Panc1 (cell line): Measurements from ENCODE around the gene PRPF18.
A peak's percentile ranks its signal among the peaks of the same experiment; 100 is the strongest.

Experiments
- POLR2AphosphoS5 ChIP-seq: IDR thresholded peaks from 2 replicates; pipeline ENCODE4 v1.6.1; 2012; ENCODE audit warnings: mild to moderate bottlenecking, low read depth, low read length, moderate library complexity
- REST ChIP-seq, 2 experiments: IDR thresholded peaks; 2 replicates each; pipeline ENCODE4 v1.6.1; 2011 to 2012; ENCODE audit warnings: low read depth in 2 of 2, control low read depth in 1 of 2, low read length in 1 of 2, mild to moderate bottlenecking in 1 of 2, moderate library complexity in 1 of 2; ENCODE audit not compliant: insufficient read depth in 1 of 2
- TF ChIP-seq, protein P1 (sequence below): fragments of 450-650 bp; IDR thresholded peaks from 2 replicates; pipeline ENCODE4 v1.5.1; 2017; ENCODE audit warnings: mild to moderate bottlenecking

DNA sequence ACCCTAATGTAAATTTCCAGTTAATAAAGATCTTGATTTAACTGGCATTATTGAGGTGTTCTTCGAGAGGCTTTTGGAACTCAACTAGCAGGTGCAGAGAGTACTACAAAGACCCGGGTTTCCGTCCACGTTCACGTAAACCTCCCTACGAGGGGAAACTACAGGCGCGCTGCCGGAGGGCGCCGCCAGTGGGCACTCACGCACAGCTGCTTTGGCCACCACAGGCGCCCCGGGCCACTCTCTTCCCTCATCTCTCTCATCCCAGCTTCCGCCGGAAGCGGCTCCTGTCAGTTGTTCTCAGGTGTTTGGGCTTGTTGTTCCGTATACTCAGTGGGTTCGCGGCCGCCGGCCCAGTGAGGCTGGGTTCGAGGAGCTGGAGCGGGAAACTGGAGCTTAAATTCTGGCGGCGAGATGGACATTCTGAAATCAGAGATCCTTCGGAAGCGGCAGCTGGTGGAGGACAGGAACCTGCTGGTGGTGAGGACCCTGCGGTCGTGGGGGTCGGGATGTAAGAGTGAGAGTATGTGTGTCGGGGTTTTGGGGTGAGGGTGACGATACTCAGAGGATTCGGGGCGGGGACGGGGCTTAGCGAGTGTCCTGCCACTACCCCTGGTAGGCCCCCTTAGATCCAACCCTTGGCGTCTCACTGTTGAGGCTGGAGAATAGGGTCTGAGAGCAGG lies at the start of gene PRPF18:
- TF ChIP-seq REST (IDR thresholded peaks at IDR 0.05; ENCODE audit: insufficient read depth in 1 of 2, low read depth in 2 of 2, low read length in 1 of 2) = no peak
- TF ChIP-seq, protein P1, sequence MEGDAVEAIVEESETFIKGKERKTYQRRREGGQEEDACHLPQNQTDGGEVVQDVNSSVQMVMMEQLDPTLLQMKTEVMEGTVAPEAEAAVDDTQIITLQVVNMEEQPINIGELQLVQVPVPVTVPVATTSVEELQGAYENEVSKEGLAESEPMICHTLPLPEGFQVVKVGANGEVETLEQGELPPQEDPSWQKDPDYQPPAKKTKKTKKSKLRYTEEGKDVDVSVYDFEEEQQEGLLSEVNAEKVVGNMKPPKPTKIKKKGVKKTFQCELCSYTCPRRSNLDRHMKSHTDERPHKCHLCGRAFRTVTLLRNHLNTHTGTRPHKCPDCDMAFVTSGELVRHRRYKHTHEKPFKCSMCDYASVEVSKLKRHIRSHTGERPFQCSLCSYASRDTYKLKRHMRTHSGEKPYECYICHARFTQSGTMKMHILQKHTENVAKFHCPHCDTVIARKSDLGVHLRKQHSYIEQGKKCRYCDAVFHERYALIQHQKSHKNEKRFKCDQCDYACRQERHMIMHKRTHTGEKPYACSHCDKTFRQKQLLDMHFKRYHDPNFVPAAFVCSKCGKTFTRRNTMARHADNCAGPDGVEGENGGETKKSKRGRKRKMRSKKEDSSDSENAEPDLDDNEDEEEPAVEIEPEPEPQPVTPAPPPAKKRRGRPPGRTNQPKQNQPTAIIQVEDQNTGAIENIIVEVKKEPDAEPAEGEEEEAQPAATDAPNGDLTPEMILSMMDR = peak; percentile 96
- peak; percentile 71 for TF ChIP-seq POLR2AphosphoS5
